ENCODE measurements around the gene DNMT3A. TPM values are rescaled to one million over a fixed set of nuclear protein-coding genes. Genes with fewer than 3 reads are reported as not detected.

DNMT3A gene
- total and polyA plus RNA-seq, 7 donors, result 4.4 to 30.2 (median 18.1) TPM

DNA sequence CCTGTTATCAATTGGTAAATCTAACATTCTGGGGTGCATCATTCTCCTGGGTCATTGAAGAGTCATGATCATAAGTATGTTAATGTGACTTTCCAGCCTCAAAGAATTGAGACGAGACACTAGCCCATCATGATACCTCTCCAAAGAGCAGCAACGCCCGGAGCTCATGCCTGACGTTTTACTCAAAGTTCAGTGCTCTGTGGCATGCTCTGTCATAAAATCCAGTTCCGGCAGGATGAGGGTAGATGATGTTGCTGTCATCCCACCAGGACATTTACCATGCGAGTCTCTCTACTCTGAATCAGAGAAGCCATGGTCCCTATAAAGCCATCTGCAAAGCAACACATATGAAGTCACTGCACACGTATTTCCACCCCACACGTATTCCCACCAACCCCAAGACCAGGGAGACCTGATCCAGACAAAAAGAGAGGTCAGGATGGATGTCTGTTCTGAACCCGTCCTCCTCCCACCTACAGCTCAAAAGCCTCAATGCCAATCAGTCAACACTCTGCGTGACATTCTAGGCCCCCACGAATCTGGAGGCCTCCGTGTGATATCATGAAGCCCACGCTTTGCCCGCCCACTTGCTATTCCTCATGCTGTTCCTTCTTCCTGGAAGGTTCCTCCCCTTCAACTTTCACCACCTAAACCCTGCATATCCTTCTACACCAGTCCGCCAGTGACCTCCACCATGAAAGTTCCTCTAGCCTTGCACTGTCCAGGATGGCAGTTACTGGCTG is 85.8 kb downstream of the DNMT3A start:
- DNase-seq, result no peak
- no peaks in the 10 kb centered on the region for H3K9me3 ChIP-seq
- 94 to 95% methylated on average over 15 of the region's 15 CpGs for WGBS, 2 donors
- intact Hi-C loops (cut with DNase I), result no loop called here
- no peaks in the 10 kb centered on the region for H3K27me3 ChIP-seq
- H3K27ac ChIP-seq, result peak overlapping the region in 3 of 4 donors; percentile 53 to 74 (median 66)
- H3K4me3 ChIP-seq, result no peak overlapping the region
- H3K36me3 ChIP-seq, result peaks cover 0 to 33% (median 15%) of the 10 kb centered on the region in 4 donors
- TF ChIP-seq POLR2AphosphoS5 (IDR thresholded peaks at IDR 0.05) (no peak), POLR2A (IDR thresholded peaks at IDR 0.05) (no peak), EP300 (IDR thresholded peaks at IDR 0.05) (no peak)
- TF ChIP-seq, protein P1, sequence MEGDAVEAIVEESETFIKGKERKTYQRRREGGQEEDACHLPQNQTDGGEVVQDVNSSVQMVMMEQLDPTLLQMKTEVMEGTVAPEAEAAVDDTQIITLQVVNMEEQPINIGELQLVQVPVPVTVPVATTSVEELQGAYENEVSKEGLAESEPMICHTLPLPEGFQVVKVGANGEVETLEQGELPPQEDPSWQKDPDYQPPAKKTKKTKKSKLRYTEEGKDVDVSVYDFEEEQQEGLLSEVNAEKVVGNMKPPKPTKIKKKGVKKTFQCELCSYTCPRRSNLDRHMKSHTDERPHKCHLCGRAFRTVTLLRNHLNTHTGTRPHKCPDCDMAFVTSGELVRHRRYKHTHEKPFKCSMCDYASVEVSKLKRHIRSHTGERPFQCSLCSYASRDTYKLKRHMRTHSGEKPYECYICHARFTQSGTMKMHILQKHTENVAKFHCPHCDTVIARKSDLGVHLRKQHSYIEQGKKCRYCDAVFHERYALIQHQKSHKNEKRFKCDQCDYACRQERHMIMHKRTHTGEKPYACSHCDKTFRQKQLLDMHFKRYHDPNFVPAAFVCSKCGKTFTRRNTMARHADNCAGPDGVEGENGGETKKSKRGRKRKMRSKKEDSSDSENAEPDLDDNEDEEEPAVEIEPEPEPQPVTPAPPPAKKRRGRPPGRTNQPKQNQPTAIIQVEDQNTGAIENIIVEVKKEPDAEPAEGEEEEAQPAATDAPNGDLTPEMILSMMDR (IDR thresholded peaks at IDR 0.05), result no peak
- H3K4me1 ChIP-seq, result peaks cover 0 to 53% (median 42%) of the 10 kb centered on the region in 4 donors

DNA sequence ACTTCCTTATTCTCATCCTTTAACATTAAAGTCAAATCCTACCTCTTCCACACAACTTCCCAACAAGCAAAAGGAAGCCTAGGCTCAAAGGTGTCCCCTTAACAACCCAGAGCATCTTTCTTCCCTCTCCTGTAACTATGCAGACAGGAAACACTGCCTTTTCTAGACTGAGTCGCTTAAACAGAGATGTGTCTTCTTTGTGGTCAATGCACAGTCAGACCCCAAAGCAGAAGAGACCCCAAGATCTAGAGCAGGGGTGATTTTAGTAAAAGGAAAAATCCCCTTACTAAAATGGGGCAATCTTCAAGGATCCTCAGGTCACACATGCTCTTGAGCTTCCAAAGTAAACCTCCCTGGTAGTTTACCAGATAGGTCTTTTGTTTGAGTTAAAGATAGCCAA is 86.8 kb downstream of the DNMT3A start:
- TF ChIP-seq EP300 (IDR thresholded peaks at IDR 0.05) (no peak), POLR2AphosphoS5 (IDR thresholded peaks at IDR 0.05) (no peak), POLR2A (IDR thresholded peaks at IDR 0.05) (no peak)
- TF ChIP-seq, protein P1 (IDR thresholded peaks at IDR 0.05), result no peak
- H3K27me3 ChIP-seq, result no peaks in the 10 kb centered on the region
- intact Hi-C loops (cut with DNase I), result no loop called here
- no peak for DNase-seq
- no peak overlapping the region for H3K27ac ChIP-seq
- no peak overlapping the region for H3K4me3 ChIP-seq
- WGBS, 2 donors, result 68 to 88% methylated on average over 1 of the region's 1 CpG
- peaks cover 0 to 26% (median 11%) of the 10 kb centered on the region in 4 donors for H3K36me3 ChIP-seq
- H3K4me1 ChIP-seq, result peaks cover 0 to 56% (median 43%) of the 10 kb centered on the region in 4 donors
- no peaks in the 10 kb centered on the region for H3K9me3 ChIP-seq

DNA sequence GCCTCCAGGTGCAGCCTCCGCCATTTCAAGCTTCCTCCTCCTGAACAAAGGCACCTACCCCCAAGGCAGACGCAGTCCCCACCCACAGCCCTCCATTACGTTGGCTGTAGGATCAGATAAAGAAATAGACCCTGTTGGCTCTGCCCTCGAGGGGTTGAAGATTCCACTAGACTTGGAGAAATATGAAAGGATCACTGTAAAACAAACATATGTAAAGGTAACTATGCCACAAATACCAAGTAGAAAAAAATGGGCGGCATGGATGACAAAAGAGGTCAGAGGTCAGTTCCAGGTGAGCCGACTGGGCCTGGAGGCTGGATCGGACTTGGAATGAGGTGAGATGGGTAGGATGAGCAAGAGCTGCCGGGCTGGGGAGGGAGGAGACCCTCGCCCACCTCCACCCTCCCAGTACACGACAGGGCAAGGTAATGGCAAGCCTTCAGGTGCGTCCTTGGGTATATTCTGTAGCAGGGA is 88.5 kb downstream of the DNMT3A start:
- DNase-seq, result no peak
- H3K9me3 ChIP-seq, result no peaks in the 10 kb centered on the region
- H3K4me3 ChIP-seq, result peak overlapping the region in 3 of 4 donors; percentile 67 to 80 (median 78)
- peak overlapping the region; percentile 81 to 87 (median 83) for H3K27ac ChIP-seq
- TF ChIP-seq EP300 (IDR thresholded peaks at IDR 0.05), result no peak
- TF ChIP-seq, protein P1 (IDR thresholded peaks at IDR 0.05), result no peak
- intact Hi-C loops (cut with DNase I), result no loop called here
- peaks cover 0 to 46% (median 40%) of the 10 kb centered on the region in 4 donors for H3K4me1 ChIP-seq
- peaks cover 0 to 24% (median 12%) of the 10 kb centered on the region in 4 donors for H3K36me3 ChIP-seq
- no peaks in the 10 kb centered on the region for H3K27me3 ChIP-seq
- WGBS, 2 donors, result 74 to 79% methylated on average over 11 of the region's 11 CpGs

DNA sequence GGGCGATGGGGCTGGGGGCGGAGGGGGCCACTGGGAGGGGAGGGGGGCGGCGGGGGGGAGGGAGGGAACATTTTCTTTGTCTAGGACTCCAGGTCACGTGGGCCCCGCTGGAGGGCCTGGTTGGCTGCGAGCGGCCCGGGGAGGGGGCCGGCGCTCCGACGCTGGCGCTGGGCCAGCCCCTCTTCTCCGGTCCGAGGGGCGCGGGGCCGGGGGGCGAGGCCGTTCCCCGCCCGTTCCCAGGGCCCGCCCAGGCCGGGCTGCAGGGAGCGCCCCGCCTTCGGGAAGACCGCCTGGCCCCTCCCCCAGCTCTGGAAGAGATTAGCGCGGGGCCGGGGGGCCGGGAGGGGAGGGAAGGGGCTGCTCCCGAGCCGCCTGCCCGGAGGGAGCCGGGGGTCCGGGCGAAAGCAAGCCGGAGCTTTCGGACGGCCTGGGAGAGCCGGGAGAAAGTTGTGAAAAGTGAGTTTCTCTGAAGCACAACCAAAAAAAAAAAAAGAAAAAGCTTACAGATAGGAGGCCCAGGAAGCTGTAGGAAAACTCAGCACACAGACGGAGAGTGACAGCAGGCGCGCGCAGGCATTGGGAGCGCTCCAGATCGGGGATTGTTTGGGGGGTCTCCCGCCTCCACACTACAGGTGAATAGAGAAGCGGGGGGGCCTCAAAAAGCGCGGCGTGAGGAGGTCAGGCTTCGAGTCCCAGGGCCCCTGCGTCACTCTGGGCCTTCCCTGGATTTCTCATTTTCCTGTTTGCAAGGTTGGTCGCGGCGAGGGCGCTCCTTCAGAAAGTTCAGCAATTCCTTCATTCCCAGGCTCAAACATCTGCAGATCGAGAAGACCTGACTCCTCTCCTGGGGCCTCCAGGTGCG is 89.2 kb downstream of the DNMT3A start:
- H3K4me3 ChIP-seq, result peak overlapping the region; percentile 44 to 80 (median 72)
- no peaks in the 10 kb centered on the region for H3K9me3 ChIP-seq
- peak overlapping the region; percentile 81 to 87 (median 83) for H3K27ac ChIP-seq
- no peaks in the 10 kb centered on the region for H3K27me3 ChIP-seq
- H3K36me3 ChIP-seq, result peaks cover 0 to 30% (median 18%) of the 10 kb centered on the region in 4 donors
- DNase-seq, result peak; percentile 81
- intact Hi-C loops (cut with DNase I), result no loop called here
- TF ChIP-seq POLR2AphosphoS5 (IDR thresholded peaks at IDR 0.05) (no peak), EP300 (IDR thresholded peaks at IDR 0.05) (no peak), POLR2A (IDR thresholded peaks at IDR 0.05) (no peak)
- TF ChIP-seq, protein P1 (IDR thresholded peaks at IDR 0.05), result no peak
- 9 to 17% methylated on average over 59 to 62 of the region's 62 CpGs for WGBS, 2 donors
- H3K4me1 ChIP-seq, result peaks cover 0 to 39% (median 35%) of the 10 kb centered on the region in 4 donors

Data from sigmoid colon (tissue), 7 donors.